SK-N-MC (cell line): ENCODE measurements around the gene CDC42BPB.

Experiments used
- EZH2 ChIP-seq: fragments of 200-600 bp; sonication (generic); IDR thresholded peaks from one replicate; pipeline ENCODE4 v1.6.1; 2017; ENCODE audit warnings: antibody characterized with exemption
- POLR2AphosphoS5 ChIP-seq: IDR thresholded peaks from 2 replicates; pipeline ENCODE4 v1.6.1; 2012; ENCODE audit warnings: mild to moderate bottlenecking, low read depth, low read length, borderline replicate concordance

- TF ChIP-seq EZH2 (no peak), POLR2AphosphoS5 (0 out of 2 replicates have a peak, but pooled peaks have one; percentile 12)
These were observed 127.9 kb downstream of the CDC42BPB start for GRCh38 chr14:102929241-102930137.
